Medulla oblongata (tissue), 1 donor: ENCODE measurements around the gene ST6GAL1.
"Not testable (repeated sequence)": the region's sequence is repeated elsewhere in the genome, so short reads cannot be mapped to it uniquely, and the experiment has no call there.

Experiments used
- DNase-seq: peaks from one replicate; pipeline ENCODE4 v3.0.0-alpha.2; 2015; ENCODE audit errors: extremely low spot score

The ST6GAL1 gene

DNA sequence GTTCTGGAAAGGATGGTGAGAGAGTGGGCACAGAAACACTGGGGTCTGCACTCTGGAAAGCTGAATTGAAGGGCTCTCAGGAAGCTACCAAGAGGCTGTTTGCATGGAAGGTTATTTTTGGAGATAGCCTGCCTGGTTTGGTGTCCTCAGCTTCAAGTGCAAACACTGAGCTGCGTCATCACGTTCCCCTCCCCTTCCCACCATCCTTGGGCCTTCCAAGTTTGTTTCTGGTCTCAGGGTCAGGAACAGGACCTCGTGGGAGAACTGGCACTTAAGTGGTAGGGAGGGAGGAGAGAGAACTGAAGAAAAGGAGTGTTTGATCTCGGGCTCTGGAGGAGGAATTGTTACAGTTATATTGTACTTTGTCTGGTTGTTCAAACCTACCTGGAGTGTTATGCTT lies 10.6 kb downstream of the ST6GAL1 start:
- DNase-seq, result peak; percentile 59

- DNase-seq, result no peak
Observed at GRCh38 chr3:186942168-186942567, 11.8 kb downstream of the ST6GAL1 start.

GRCh38 chr3:186945255-186945823 lies 15.0 kb downstream of the ST6GAL1 start:
- no peak for DNase-seq

- no peak for DNase-seq
Observed at GRCh38 chr3:186946756-186947375, 16.5 kb downstream of the ST6GAL1 start.

- DNase-seq, result peak; percentile 72
Observed at GRCh38 chr3:186949281-186949982, 19.1 kb downstream of the ST6GAL1 start.

GRCh38 chr3:186950402-186951093 lies 20.2 kb downstream of the ST6GAL1 start:
- no peak for DNase-seq

- DNase-seq, result no peak
Observed at GRCh38 chr3:186951640-186952552, 21.6 kb downstream of the ST6GAL1 start.

DNA sequence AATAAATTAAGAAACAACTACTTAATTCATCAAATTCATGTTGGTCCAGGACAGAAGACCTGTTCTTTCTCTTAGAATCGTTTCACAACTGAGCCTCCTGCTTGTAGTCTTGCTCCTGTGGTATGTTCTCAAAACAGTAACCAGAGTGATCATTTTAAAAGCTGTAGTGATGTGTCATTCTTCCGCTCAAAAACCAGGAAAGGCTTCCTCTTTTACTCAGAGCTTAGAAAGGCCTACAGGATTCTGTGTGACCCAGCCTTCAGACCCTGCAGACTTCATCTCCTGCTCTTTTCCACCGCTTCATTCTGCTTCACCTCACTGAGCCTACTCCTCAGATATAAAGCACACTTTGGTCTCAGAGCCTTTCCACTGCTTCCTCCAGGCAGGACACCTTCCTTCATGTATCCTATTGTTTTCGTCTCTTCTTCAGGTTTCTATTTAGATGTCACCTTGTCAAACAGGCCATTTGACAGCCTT lies 22.7 kb downstream of the ST6GAL1 start:
- peak; percentile 55 for DNase-seq

DNA sequence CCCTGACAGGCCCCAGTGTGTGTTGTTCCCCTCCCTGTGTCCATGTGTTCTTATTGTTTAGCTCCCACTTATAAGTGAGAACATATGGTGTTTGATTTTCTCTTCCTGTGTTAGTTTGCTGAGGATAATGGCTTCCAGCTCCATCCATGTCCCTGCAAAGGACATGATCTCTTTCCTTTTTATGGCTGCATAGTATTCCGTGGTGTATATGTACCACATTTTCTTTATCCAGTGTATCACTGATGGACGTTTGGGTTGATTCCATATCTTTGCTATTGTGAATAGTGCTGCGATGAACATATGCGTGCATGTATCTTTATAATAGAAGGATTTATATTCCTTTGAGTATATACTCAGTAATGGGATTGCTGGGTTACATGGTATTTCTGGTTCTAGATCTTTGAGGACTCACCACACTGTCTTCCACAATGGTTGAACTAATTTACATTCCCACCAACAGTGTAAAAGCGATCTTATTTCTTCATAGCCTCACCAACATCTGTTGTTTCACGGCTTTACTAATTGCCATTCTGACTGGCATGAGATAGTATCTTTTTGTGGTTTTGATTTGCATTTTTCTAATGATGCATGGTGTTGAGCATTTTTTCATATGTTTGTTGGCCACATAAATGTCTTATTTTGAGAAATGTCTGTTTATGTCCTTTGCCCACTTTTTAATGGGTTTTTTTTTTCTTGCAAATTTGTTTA lies 23.8 kb downstream of the ST6GAL1 start:
- DNase-seq, result not testable (repeated sequence)

GRCh38 chr3:186955898-186956696 lies 25.8 kb downstream of the ST6GAL1 start:
- no peak for DNase-seq

- DNase-seq, result no peak
Observed at GRCh38 chr3:186959029-186959624, 28.8 kb downstream of the ST6GAL1 start.

- no peak for DNase-seq
Observed at GRCh38 chr3:186960347-186960746, 30.0 kb downstream of the ST6GAL1 start.

GRCh38 chr3:186962445-186962844 lies 32.1 kb downstream of the ST6GAL1 start:
- peak; percentile 69 for DNase-seq

- DNase-seq, result no peak
Observed at GRCh38 chr3:186963636-186964035, 33.3 kb downstream of the ST6GAL1 start.

- no peak for DNase-seq
Observed at GRCh38 chr3:186964071-186964470, 33.7 kb downstream of the ST6GAL1 start.

DNA sequence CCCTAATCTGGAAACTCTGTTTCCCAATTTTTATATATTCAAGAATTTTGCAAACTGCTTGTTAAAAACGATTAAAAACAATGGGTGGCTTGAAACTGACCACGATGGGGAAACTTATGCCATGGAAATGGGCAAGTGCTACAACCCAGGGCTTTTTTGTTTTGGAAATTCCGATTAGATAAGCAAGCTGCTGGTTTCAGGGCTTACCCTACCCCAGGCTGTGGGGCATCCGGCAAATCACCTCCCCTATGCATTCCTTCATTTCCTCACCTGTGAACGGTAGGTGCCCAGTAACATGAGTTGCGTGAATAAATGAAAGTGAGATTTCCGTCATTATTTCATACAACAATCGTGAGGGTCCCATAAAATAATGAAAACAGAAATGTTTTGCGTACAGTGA lies 34.3 kb downstream of the ST6GAL1 start:
- DNase-seq, result no peak

DNA sequence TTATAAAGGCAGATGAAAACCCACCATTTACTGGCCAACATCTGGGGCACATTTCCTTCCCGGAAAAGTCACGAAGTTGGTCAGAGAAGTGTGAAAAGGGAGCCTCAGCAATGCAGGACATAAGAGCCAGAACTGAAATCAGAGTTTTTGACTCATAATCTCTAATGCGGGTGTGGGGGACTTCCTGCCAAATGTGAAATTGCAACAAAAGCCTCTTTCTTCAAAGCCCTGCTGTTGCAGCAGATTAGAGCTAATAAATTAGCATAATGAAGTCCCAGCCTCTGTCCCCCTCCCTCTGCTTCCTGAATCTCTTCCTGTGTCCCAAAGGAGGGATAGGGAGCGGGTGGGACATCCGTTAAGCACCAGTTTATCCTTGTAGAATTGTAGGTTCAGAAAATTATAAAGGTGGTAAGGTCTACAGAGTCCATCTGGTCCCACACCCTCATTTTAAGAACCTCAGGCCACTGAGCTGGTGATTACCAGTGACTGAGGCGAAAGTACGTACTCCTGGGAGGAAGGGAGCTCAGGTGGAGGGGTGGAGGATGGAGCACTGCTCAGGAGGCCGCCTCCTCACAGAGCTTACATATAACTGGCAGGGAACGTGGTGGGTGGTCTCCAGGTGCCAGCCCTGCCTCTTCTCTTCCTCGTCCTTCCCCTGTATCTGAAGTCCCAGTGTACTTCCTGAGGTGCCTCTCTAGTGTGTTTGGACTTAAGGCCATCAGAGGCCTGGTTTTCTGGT lies 35.0 kb downstream of the ST6GAL1 start:
- peak; percentile 36 for DNase-seq

- DNase-seq, result no peak
Observed at GRCh38 chr3:186966406-186966805, 36.1 kb downstream of the ST6GAL1 start.

GRCh38 chr3:186967236-186967635 lies 36.9 kb downstream of the ST6GAL1 start:
- DNase-seq, result not testable (repeated sequence)
